OCI-LY3 (cell line): Measurements from ENCODE around the gene ITGAX.
"Not testable (repeated sequence)": the region's sequence is repeated elsewhere in the genome, so short reads cannot be mapped to it uniquely, and the experiment has no call there.

Experiments
- H2AFZ ChIP-seq: fragments of 200-600, 300-600 bp; shearing (Covaris generic); 2 replicates; pipeline ENCODE4 v1.6.0; 2014; ENCODE audit warnings: antibody characterized with exemption, low read depth, low read length
- H3K27ac ChIP-seq: fragments of 200-600, 300-600 bp; sonication (generic); 2 replicates; pipeline ENCODE4 v1.5.1; 2014; ENCODE audit warnings: mild to moderate bottlenecking, low read length, moderate library complexity, mixed read lengths
- H3K27me3 ChIP-seq: fragments of 200-600, 300-600 bp; sonication (generic); 2 replicates; pipeline ENCODE4 v1.6.1; 2014; ENCODE audit warnings: low read depth, low read length, mixed read lengths
- H3K36me3 ChIP-seq: fragments of 200-600, 300-600 bp; sonication (generic); replicated peaks from 2 replicates; pipeline ENCODE3; 2014; ENCODE audit warnings: low read depth, low read length, mixed read lengths
- H3K4me1 ChIP-seq: fragments of 300-600, 200-600 bp; sonication (generic); 2 replicates; pipeline ENCODE4 v1.6.1; 2014; ENCODE audit warnings: low read length, mixed read lengths
- H3K4me2 ChIP-seq: fragments of 200-600, 300-600 bp; sonication (generic); 2 replicates; pipeline ENCODE4 v1.6.1; 2014; ENCODE audit warnings: low read length, mixed read lengths
- H3K4me3 ChIP-seq: fragments of 300-600, 200-600 bp; sonication (generic); 2 replicates; pipeline ENCODE4 v1.5.1; 2014; ENCODE audit warnings: antibody characterized with exemption, mild to moderate bottlenecking, low read length, moderate library complexity
- H3K79me2 ChIP-seq: fragments of 300-600, 200-600 bp; shearing (Covaris generic); 2 replicates; pipeline ENCODE4 v1.6.1; 2014; ENCODE audit warnings: mild to moderate bottlenecking, low read length, mixed read lengths
- H3K9ac ChIP-seq: fragments of 300-600, 200-600 bp; shearing (Covaris generic); 2 replicates; pipeline ENCODE4 v1.6.0; 2014; ENCODE audit warnings: mild to moderate bottlenecking, low read length, moderate library complexity
- H3K9me3 ChIP-seq: fragments of 200-600, 300-600 bp; shearing (Covaris generic); 2 replicates; pipeline ENCODE4 v1.6.1; 2014; ENCODE audit warnings: low read length, mixed read lengths; ENCODE audit not compliant: insufficient read depth
- H4K20me1 ChIP-seq: fragments of 200-600, 300-600 bp; sonication (generic); 2 replicates; pipeline ENCODE4 v1.6.1; 2016; ENCODE audit warnings: low read length, mixed read lengths; ENCODE audit not compliant: insufficient read depth
- EZH2phosphoT487 ChIP-seq: fragments of 200-600 bp; shearing (Covaris generic); IDR thresholded peaks from 2 replicates; pipeline ENCODE4 v1.6.1; 2018; ENCODE audit warnings: antibody characterized with exemption, mixed run types, low read depth
- TF ChIP-seq, protein P1 (sequence below): fragments of 200-600, 300-600 bp; sonication (generic); IDR thresholded peaks from 2 replicates; pipeline ENCODE4 v1.5.1; 2014; ENCODE audit warnings: antibody characterized with exemption, low read length, low read depth

ITGAX gene

GRCh38 chr16:31413381-31413780 is 58.4 kb downstream of the ITGAX start:
- TF ChIP-seq, protein P1, sequence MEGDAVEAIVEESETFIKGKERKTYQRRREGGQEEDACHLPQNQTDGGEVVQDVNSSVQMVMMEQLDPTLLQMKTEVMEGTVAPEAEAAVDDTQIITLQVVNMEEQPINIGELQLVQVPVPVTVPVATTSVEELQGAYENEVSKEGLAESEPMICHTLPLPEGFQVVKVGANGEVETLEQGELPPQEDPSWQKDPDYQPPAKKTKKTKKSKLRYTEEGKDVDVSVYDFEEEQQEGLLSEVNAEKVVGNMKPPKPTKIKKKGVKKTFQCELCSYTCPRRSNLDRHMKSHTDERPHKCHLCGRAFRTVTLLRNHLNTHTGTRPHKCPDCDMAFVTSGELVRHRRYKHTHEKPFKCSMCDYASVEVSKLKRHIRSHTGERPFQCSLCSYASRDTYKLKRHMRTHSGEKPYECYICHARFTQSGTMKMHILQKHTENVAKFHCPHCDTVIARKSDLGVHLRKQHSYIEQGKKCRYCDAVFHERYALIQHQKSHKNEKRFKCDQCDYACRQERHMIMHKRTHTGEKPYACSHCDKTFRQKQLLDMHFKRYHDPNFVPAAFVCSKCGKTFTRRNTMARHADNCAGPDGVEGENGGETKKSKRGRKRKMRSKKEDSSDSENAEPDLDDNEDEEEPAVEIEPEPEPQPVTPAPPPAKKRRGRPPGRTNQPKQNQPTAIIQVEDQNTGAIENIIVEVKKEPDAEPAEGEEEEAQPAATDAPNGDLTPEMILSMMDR = no peak
- no peak for TF ChIP-seq EZH2phosphoT487
- Histone ChIP-seq H3K36me3 (no peaks in the 10 kb centered on the region), H3K4me2 (no peak overlapping the region), H3K9ac (no peak overlapping the region), H3K4me1 (no peaks in the 10 kb centered on the region), H3K9me3 (no peaks in the 10 kb centered on the region), H2AFZ (no peak overlapping the region), H3K27me3 (peaks cover 3% of the 10 kb centered on the region; the same call in 1 of the 2 replicates), H3K27ac (no peak overlapping the region), H3K79me2 (no peaks in the 10 kb centered on the region), H4K20me1 (no peaks in the 10 kb centered on the region), H3K4me3 (no peak overlapping the region)

DNA sequence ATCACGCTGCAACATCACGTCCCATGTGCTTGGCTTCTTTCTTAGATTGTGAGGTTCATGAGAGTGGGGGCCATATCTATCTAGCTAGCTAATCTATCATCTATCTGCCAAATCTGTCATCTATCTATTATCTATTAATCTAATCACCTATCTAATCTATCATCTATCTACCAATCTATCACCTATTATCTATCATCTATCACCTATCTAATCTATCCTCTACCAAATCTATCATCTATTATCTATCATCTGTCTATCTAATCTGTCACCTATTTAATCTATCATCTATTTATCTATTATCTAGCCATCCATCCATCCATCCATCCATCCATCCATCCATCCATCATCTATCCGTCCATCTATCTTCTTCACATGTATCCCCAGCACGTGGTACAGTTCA is 59.0 kb downstream of the ITGAX start:
- TF ChIP-seq, protein P1 = no peak
- no peak for TF ChIP-seq EZH2phosphoT487
- Histone ChIP-seq H3K4me3 (no peak overlapping the region), H3K27me3 (peaks cover 3% of the 10 kb centered on the region; the same call in 1 of the 2 replicates)

GRCh38 chr16:31414706-31415105 is 59.7 kb downstream of the ITGAX start:
- H3K4me1 ChIP-seq = no peaks in the 10 kb centered on the region
- H4K20me1 ChIP-seq = no peaks in the 10 kb centered on the region
- H2AFZ ChIP-seq = no peak overlapping the region
- no peak overlapping the region for H3K4me2 ChIP-seq
- H3K27ac ChIP-seq = no peak overlapping the region
- no peaks in the 10 kb centered on the region for H3K79me2 ChIP-seq
- H3K36me3 ChIP-seq = no peaks in the 10 kb centered on the region
- no peak overlapping the region for H3K4me3 ChIP-seq
- H3K9me3 ChIP-seq = no peaks in the 10 kb centered on the region
- TF ChIP-seq, protein P1 = no peak
- TF ChIP-seq EZH2phosphoT487 = no peak
- no peak overlapping the region for H3K9ac ChIP-seq
- peaks cover 3% of the 10 kb centered on the region; the same call in 1 of the 2 replicates for H3K27me3 ChIP-seq

More for the DNA sequence above, 59.0 kb downstream of the ITGAX start:
- Histone ChIP-seq H3K4me1 (no peaks in the 10 kb centered on the region), H3K9me3 (no peaks in the 10 kb centered on the region), H3K9ac (no peak overlapping the region), H4K20me1 (no peaks in the 10 kb centered on the region), H3K27ac (no peak overlapping the region), H2AFZ (no peak overlapping the region), H3K4me2 (no peak overlapping the region), H3K36me3 (no peaks in the 10 kb centered on the region), H3K79me2 (no peaks in the 10 kb centered on the region)

DNA sequence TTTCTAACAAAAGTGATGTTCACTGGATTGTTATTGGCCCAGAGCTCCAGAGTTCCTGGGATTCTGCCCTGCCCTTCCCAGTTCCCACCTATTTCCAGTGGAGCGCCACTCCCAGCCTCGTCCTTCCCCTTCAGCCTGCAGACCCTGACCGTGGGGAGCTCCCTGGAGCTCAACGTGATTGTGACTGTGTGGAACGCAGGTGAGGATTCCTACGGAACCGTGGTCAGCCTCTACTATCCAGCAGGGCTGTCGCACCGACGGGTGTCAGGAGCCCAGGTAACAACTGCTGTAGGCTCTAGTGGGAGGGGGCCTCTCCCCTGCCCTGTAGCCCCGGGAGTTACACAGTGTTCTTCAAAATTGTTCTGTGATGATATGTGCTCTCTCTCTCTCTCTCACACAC is 61.4 kb downstream of the ITGAX start:
- no peaks in the 10 kb centered on the region for H3K79me2 ChIP-seq
- no peak overlapping the region for H3K4me3 ChIP-seq
- TF ChIP-seq, protein P1 = no peak
- TF ChIP-seq EZH2phosphoT487 = no peak

DNA sequence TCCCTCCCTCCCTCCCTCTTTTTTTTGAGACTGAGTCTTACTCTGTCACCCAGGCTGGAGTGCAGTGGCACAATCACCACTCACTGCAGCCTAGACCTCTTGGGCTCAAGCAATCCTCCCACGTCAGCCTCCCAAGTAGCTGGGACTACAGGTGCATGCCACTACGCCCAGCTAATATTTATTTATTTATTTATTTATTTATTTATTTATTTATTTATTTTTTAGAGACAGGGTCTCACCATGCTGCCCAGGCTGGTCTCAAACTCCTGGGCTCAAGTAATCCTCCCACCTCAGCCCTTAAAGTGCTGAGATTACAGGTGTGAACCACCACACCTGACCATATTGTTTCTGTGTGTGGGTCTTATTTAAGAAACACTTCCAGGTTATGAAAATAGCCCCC is 62.1 kb downstream of the ITGAX start:
- H3K79me2 ChIP-seq, H3K27me3 ChIP-seq, H3K36me3 ChIP-seq, H3K9ac ChIP-seq, H3K27ac ChIP-seq, H3K4me2 ChIP-seq, H2AFZ ChIP-seq, H3K4me3 ChIP-seq, H3K4me1 ChIP-seq, H4K20me1 ChIP-seq, H3K9me3 ChIP-seq: not testable (repeated sequence)

More for the DNA sequence above, 61.4 kb downstream of the ITGAX start:
- Histone ChIP-seq H3K9me3 (no peaks in the 10 kb centered on the region), H4K20me1 (no peaks in the 10 kb centered on the region), H3K4me2 (no peak overlapping the region), H3K27ac (no peak overlapping the region), H3K9ac (no peak overlapping the region), H2AFZ (no peak overlapping the region), H3K36me3 (no peaks in the 10 kb centered on the region), H3K27me3 (peaks cover 3% of the 10 kb centered on the region; the same call in 1 of the 2 replicates), H3K4me1 (no peaks in the 10 kb centered on the region)
